Subcutaneous adipose tissue (tissue), 4 donors: ENCODE measurements around the gene ZC3H11A. TPM values are rescaled to one million over a fixed set of nuclear protein-coding genes. Genes with fewer than 3 reads are reported as not detected.

ENCODE experiments used
- CTCF ChIP-seq: fragments of 450-650 bp; IDR thresholded peaks from one replicate; pipeline ENCODE4 v1.5.1; 2016; ENCODE audit warnings: low read depth, mild to moderate bottlenecking, control low read depth, antibody characterized with exemption, moderate library complexity
- total RNA-seq, 4 donors: library from RNA; depleted of rRNA; stranded (reverse); fragments of >200 nt; gene quantifications; one replicate each; pipeline ENCODE4 v1.1.0, GENCODE V29; 2016

The ZC3H11A gene
- total RNA-seq, 4 donors from 2014 or later, result 113 to 125 (median 121) TPM

GRCh38 chr1:203776636-203777035, 18.8 kb upstream of the ZC3H11A start:
- no peak for TF ChIP-seq CTCF

DNA sequence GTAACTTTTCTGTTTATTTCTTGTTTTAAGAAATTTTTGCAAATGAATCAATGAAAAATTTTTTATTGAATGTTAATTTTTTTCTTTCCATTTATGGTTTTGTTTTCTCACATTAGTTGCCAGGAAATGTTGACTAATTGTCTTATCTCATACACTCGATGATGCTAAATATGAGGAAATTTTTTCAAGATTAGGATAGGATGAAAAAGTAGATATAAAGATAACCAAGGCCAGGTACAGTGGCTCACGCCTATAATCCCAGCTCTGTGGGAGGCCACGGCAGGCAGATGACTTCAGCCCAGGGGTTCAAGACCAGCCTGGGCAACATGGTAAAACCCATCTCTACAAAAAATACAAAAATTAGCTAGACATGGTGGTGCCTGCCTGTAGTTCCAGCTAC, 17.8 kb upstream of the ZC3H11A start:
- TF ChIP-seq CTCF, result no peak

DNA sequence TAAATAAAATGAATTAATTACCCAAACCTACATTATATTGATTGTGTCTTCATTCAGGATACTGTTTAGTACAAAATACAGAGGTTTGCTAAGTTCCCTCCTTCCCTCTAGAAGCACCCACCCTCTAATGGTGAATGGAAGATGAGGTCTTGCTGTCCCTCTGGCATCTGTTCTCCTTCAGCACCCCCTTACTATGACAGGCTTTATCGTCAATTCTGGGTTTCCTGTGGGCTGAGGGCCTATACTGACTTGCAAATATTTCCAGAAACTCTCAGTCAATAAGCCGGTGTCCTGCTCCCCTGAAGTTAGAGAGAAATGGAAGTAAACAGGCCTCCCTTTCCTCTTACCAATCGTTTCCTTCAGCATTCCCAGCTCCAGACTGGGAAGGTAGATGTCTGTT, 17.3 kb upstream of the ZC3H11A start:
- no peak for TF ChIP-seq CTCF

DNA sequence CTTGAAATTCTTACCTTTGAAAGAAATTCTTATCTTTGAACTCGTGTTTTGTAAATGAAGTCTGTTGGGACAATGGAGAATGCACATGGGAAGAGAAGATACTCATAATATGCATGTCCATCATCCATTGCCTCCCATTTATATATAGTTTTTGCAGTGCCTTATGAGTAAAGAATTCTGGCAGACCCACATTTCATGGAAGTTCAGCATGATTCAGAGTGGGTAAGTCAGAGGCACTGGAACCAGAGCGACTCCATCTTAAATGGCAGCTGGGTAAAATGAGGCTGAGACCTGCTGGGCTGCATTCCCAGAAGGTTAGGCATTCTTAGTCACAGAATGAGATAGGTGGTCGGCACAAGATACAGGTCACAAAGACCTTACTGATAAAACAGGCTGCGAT, 16.6 kb upstream of the ZC3H11A start:
- TF ChIP-seq CTCF, result no peak

DNA sequence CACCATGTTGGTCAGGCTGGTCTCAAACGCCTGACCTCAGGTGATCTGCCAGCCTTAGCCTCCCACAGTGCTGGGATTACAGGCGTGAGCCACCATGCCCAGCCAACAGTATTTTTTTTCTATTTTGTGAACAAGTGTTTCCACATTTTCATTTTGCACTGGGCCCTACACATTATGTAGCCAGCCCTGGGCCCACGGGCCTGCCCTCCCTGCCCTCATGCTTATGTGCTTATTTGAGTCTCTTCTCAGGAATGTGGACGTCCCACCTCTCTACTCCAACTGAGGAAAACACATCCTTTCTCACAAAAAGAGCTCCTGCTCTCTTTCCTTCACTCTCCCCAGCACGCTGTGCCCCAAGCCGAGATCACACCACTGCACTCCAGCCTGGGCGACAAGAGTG, 13.5 kb upstream of the ZC3H11A start:
- TF ChIP-seq CTCF, result no peak

DNA sequence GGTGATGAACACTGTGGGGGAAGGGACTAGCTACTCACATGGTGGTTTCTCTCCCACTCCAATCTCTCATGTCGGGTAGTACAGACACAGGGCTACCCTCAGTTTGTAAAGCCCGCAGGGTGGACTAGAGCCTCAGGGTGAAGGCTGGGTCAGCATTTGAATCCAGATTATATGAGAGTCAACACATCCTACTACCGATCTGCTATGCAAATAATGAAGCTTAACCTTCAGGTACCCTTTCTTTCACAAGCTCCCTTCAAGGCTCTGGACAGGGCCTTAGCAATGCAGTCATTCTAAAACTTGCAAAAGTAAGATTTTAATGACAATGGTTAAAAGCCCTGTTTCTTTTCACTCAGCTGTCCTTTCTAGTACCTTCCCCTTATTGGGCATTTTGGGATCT, 5.5 kb upstream of the ZC3H11A start:
- TF ChIP-seq CTCF, result no peak

- no peak for TF ChIP-seq CTCF
Observed at GRCh38 chr1:203791498-203791897, 3.9 kb upstream of the ZC3H11A start.
